Measurements from ENCODE around the gene ACP4.

ACP4 gene

DNA sequence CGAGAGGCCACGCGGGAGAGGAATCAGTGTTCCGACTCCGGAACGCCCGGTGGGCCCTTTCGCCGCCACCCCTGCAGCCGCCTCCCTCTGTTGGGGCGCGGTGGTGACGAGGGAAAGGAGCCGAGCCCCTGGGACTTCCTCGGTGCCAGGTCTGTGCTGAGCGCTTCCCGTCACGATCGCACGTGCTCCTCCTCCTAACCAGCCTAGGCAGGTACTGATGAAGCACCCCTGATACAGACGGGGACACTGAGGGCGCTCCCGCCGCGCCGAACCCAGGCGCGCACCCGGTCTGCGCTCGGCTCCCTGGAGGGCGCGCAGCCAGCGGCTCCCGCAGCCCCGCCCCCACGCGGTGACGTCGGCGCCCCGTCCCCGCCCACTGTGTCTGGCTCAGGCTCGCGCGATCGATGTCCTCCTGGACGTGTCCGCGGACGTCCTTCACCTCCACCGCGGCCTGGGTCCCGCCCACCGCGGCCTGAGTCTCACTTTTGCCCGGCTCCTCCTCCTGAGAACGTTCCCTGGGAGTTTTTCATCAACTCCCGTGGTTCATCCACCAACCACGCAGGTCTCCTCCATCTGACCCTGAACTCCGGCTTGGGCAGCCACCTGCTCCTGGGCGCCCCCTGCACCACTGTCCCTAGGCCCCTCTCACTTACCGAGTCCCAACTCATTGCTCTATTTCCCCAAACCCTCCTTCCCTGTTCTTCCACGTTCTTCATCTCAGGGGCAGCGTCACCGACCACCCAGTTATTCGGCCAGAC is 45.7 kb downstream of the ACP4 start:
- Histone ChIP-seq H3K27ac (ENCODE audit: low read depth, low read length, poor library complexity, severe bottlenecking) (no peak overlapping the region), H3K9ac (ENCODE audit: low read length) (peak overlapping the region; percentile 67; the same call in 1 of the 2 replicates), H3K9me3 (ENCODE audit: low read length) (no peaks in the 10 kb centered on the region)

DNA sequence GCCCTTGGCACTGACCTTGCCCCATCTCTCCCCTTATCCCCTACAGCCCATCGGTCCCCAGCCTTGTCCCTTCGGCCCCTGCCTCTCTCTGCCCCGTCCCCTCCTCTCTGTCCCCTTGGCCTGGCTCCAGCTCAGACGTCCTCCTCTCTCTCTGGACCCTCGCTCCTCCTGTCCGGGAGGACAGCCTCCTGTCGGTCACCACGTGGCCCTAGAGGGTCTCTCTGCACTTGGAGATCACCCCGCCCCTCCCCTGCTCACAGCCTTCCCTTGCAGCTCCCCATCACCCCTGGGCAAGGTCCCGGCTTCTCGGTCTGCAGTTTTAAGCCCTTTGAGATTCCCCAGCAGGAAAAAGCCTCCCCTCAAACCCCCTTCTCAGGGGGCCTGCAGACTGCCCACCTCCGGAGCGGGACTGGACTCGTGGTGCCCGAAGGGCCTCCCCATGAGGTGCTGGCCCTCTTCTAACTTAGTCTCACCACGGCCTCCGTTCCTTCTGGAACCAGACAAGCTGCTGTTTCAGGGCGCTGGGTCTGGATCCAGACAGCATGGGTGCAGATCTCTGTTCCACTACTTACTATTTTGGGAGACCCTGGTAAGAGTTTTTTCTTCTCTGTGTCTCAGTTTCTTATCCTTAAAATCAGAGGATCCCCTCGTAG is 46.5 kb downstream of the ACP4 start:
- Histone ChIP-seq H3K9ac (ENCODE audit: low read length) (no peak overlapping the region), H3K27me3 (ENCODE audit: insufficient read depth, low read length) (peaks cover 4% of the 10 kb centered on the region; the same call in 1 of the 2 replicates)
- TF ChIP-seq, protein P1, sequence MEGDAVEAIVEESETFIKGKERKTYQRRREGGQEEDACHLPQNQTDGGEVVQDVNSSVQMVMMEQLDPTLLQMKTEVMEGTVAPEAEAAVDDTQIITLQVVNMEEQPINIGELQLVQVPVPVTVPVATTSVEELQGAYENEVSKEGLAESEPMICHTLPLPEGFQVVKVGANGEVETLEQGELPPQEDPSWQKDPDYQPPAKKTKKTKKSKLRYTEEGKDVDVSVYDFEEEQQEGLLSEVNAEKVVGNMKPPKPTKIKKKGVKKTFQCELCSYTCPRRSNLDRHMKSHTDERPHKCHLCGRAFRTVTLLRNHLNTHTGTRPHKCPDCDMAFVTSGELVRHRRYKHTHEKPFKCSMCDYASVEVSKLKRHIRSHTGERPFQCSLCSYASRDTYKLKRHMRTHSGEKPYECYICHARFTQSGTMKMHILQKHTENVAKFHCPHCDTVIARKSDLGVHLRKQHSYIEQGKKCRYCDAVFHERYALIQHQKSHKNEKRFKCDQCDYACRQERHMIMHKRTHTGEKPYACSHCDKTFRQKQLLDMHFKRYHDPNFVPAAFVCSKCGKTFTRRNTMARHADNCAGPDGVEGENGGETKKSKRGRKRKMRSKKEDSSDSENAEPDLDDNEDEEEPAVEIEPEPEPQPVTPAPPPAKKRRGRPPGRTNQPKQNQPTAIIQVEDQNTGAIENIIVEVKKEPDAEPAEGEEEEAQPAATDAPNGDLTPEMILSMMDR (IDR thresholded peaks at IDR 0.05; ENCODE audit: low read length) = no peak
- no peak for TF ChIP-seq EZH2 (IDR thresholded peaks at IDR 0.05; ENCODE audit: borderline replicate concordance, low read length)

More for the DNA sequence above, 45.7 kb downstream of the ACP4 start:
- TF ChIP-seq, protein P1 (IDR thresholded peaks at IDR 0.05; ENCODE audit: low read length) = no peak
- no peak for TF ChIP-seq EZH2 (IDR thresholded peaks at IDR 0.05; ENCODE audit: borderline replicate concordance, low read length)
- H3K4me3 ChIP-seq (ENCODE audit: low read depth, low read length, poor library complexity, severe bottlenecking) = peak overlapping the region; percentile 68
- H3F3A ChIP-seq (ENCODE audit: insufficient read depth, low read length) = no peaks in the 10 kb centered on the region
- no peaks in the 10 kb centered on the region for H3K9me2 ChIP-seq (ENCODE audit: low read depth, low read length)
- H3K4me1 ChIP-seq (ENCODE audit: insufficient read depth, low read length, severe bottlenecking) = peaks cover 10% of the 10 kb centered on the region
- no peaks in the 10 kb centered on the region for H4K20me1 ChIP-seq (ENCODE audit: insufficient read depth, low read length)
- H3K27me3 ChIP-seq (ENCODE audit: insufficient read depth, low read length) = peaks cover 4% of the 10 kb centered on the region; the same call in 1 of the 2 replicates
- H3K36me3 ChIP-seq (ENCODE audit: insufficient read depth, low read length) = no peaks in the 10 kb centered on the region
- peak overlapping the region; percentile 84; the same call in 1 of the 2 replicates for H2AFZ ChIP-seq (ENCODE audit: low read length)
- H3K79me2 ChIP-seq (ENCODE audit: insufficient read depth, low read length) = no peaks in the 10 kb centered on the region
- H3K4me2 ChIP-seq (ENCODE audit: low read length) = peak overlapping the region; percentile 84

DNA sequence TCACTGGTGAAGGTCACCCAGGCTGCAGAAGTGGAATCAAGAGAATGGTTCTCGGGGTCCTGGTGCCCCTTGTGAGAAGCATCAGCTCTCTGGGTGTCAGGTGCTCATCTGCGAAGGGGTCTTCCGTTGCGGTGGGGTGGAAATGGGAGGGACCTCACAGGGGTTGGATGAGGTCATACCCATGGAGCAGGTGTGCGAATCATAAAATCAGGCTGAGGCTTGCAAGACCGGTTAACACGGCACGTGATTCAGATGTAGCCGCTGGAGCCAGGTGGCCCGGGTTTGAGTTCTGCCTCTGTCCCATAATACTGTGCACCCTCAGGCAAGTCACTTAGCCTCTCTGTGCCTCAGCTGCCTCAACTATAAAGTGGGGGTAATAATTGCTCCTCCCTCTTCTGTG is 47.1 kb downstream of the ACP4 start:
- Histone ChIP-seq H3K9ac (ENCODE audit: low read length) (no peak overlapping the region), H4K20me1 (ENCODE audit: insufficient read depth, low read length) (no peaks in the 10 kb centered on the region), H3K79me2 (ENCODE audit: insufficient read depth, low read length) (no peaks in the 10 kb centered on the region), H3K4me3 (ENCODE audit: low read depth, low read length, poor library complexity, severe bottlenecking) (no peak overlapping the region), H3K36me3 (ENCODE audit: insufficient read depth, low read length) (no peaks in the 10 kb centered on the region), H3K9me3 (ENCODE audit: low read length) (no peaks in the 10 kb centered on the region), H3F3A (ENCODE audit: insufficient read depth, low read length) (no peaks in the 10 kb centered on the region), H3K9me2 (ENCODE audit: low read depth, low read length) (no peaks in the 10 kb centered on the region), H3K4me2 (ENCODE audit: low read length) (no peak overlapping the region), H3K27ac (ENCODE audit: low read depth, low read length, poor library complexity, severe bottlenecking) (no peak overlapping the region), H2AFZ (ENCODE audit: low read length) (no peak overlapping the region), H3K4me1 (ENCODE audit: insufficient read depth, low read length, severe bottlenecking) (peaks cover 10% of the 10 kb centered on the region), H3K27me3 (ENCODE audit: insufficient read depth, low read length) (peaks cover 4% of the 10 kb centered on the region; the same call in 1 of the 2 replicates)
- TF ChIP-seq, protein P1 (IDR thresholded peaks at IDR 0.05; ENCODE audit: low read length) = no peak
- TF ChIP-seq EZH2 (IDR thresholded peaks at IDR 0.05; ENCODE audit: borderline replicate concordance, low read length) = no peak

More for the DNA sequence above, 46.5 kb downstream of the ACP4 start:
- Histone ChIP-seq H3K79me2 (ENCODE audit: insufficient read depth, low read length) (no peaks in the 10 kb centered on the region), H4K20me1 (ENCODE audit: insufficient read depth, low read length) (no peaks in the 10 kb centered on the region), H3K4me2 (ENCODE audit: low read length) (no peak overlapping the region; the same call in 1 of the 2 replicates), H3K9me3 (ENCODE audit: low read length) (no peaks in the 10 kb centered on the region), H3K36me3 (ENCODE audit: insufficient read depth, low read length) (no peaks in the 10 kb centered on the region), H3K4me3 (ENCODE audit: low read depth, low read length, poor library complexity, severe bottlenecking) (no peak overlapping the region), H3K4me1 (ENCODE audit: insufficient read depth, low read length, severe bottlenecking) (peaks cover 10% of the 10 kb centered on the region), H2AFZ (ENCODE audit: low read length) (no peak overlapping the region), H3K27ac (ENCODE audit: low read depth, low read length, poor library complexity, severe bottlenecking) (no peak overlapping the region), H3F3A (ENCODE audit: insufficient read depth, low read length) (no peaks in the 10 kb centered on the region), H3K9me2 (ENCODE audit: low read depth, low read length) (no peaks in the 10 kb centered on the region)

Measured in OCI-LY1 (cell line).